ENCODE measurements around the gene IYD. TPM values are rescaled to one million over a fixed set of nuclear protein-coding genes. Genes with fewer than 3 reads are reported as not detected.
A peak's percentile ranks its signal among the peaks of the same experiment; 100 is the strongest.

Gene IYD
- polyA plus RNA-seq, 1 experiment = not detected

DNA sequence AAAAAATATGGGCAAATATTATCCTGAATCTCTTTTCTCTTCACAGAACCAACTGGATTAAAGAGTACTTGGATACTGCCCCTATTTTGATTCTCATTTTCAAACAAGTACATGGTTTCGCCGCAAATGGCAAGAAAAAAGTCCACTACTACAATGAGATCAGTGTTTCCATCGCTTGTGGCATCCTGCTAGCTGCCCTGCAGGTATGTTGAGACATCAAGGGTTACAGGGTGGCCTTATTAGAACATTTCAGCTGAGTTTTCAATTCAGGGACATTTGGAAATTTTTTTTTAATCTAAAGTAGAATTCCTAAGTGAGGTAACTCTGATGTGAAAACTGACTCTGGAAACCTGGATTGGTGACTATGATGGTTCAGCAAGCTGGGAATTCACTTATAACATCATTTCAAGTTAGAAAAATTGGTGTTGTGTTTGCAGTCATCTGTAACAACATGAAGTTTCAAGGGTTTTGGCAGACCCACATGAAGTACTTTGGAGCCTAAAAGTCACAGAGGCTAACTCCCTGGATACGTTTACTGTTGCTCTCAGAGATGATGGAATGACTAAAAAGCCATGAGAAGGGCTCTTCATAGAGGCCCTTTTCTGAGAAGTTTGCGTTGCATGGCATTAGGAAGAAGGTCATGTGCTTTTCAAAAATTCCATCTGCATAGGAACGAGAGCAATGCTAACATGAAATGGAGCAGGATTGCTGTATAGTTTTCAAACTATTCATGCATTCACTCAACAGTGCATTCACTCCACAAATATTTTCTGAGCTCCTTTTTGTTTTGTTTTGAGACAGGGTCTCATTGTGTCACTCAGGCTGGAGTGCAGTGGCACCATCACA is 25.5 kb downstream of the IYD start:
- H3K27ac ChIP-seq (ENCODE audit: low read depth, low read length) = no peak overlapping the region
- no peaks in the 10 kb centered on the region for H3K27me3 ChIP-seq (ENCODE audit: control insufficient read depth, insufficient read depth, low read length)
- ChIA-PET POLR2A (no interaction called here), CTCF (interaction anchor here (0.7 to 5.2 kb wide), 25 partner anchors 9 to 423 kb away, joined by 3 to 98 read pairs (median 5); no protein-coding TSS in a partner anchor)
- TF ChIP-seq, protein P1, sequence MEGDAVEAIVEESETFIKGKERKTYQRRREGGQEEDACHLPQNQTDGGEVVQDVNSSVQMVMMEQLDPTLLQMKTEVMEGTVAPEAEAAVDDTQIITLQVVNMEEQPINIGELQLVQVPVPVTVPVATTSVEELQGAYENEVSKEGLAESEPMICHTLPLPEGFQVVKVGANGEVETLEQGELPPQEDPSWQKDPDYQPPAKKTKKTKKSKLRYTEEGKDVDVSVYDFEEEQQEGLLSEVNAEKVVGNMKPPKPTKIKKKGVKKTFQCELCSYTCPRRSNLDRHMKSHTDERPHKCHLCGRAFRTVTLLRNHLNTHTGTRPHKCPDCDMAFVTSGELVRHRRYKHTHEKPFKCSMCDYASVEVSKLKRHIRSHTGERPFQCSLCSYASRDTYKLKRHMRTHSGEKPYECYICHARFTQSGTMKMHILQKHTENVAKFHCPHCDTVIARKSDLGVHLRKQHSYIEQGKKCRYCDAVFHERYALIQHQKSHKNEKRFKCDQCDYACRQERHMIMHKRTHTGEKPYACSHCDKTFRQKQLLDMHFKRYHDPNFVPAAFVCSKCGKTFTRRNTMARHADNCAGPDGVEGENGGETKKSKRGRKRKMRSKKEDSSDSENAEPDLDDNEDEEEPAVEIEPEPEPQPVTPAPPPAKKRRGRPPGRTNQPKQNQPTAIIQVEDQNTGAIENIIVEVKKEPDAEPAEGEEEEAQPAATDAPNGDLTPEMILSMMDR (IDR thresholded peaks at IDR 0.05; ENCODE audit: low read depth, low read length) = no peak
- no peak for DNase-seq (ENCODE audit: low read depth, low spot score)
- H3K4me3 ChIP-seq (ENCODE audit: low read depth, low read length) = no peak overlapping the region
- no peaks in the 10 kb centered on the region for H3K9me3 ChIP-seq (ENCODE audit: control insufficient read depth, insufficient read depth, low read length)

DNA sequence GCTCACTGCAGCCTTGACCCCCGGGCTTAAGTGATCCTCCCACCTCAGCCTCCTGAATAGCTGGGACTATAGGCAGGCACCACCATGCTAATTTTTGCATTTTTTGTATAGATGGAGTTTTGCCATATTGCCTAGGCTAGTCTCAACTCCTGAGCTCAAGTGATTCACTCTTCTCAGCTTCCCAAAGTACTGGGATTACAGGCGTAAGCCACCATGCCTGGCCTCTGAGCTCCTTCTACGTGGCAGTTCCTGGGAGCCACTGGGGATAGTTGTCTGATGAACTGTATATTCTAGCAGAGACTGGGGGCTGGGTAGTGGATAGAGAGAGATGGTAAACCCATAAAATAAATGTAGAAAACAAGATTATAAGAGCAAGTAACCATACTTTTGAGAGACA is 26.1 kb downstream of the IYD start:
- no peak for DNase-seq (ENCODE audit: low read depth, low spot score)
- CTCF ChIA-PET = interaction anchor here (0.7 to 5.2 kb wide), 33 partner anchors 9 to 1731 kb away, joined by 3 to 98 read pairs (median 4); no protein-coding TSS in a partner anchor
- TF ChIP-seq, protein P1 (IDR thresholded peaks at IDR 0.05; ENCODE audit: low read depth, low read length) = no peak
- no peaks in the 10 kb centered on the region for H3K9me3 ChIP-seq (ENCODE audit: control insufficient read depth, insufficient read depth, low read length)
- POLR2A ChIA-PET = no interaction called here
- H3K27me3 ChIP-seq (ENCODE audit: control insufficient read depth, insufficient read depth, low read length) = no peaks in the 10 kb centered on the region
- no peak overlapping the region for H3K27ac ChIP-seq (ENCODE audit: low read depth, low read length)
- no peak overlapping the region for H3K4me3 ChIP-seq (ENCODE audit: low read depth, low read length)

DNA sequence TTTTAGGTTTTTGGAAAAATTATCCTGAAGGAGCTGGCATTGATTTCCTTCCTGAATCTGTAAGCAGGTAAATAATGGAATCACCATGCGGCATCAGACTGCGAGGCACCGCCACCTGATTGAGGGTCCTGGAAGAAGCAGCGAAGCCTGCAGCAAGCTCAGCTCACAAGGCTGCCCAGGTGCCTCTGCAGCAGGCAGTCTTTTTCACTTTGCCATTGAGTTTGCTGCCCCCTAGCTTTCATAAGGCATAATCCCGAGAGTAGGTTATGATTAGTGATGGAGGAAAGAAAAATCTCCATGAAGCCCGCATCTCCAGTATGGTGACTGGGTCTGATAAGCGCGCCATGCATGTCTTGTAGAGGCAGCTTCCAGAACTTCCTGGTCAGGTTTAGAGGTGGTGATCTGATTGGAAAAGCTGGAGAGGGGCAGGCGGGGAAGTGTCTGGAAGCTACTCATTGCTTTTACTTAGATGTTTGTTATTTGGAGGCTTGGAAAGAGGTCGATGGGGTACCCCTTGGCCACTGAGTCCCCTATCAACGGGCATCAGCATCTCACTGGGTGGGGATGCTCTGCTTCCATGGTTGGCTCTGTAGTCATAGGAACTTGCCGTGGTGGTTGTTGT is 26.7 kb downstream of the IYD start:
- CTCF ChIA-PET = interaction anchor here (0.5 to 5.2 kb wide), 38 partner anchors 9 to 1730 kb away, joined by 3 to 98 read pairs (median 4); no protein-coding TSS in a partner anchor
- peak; percentile 6 for DNase-seq (ENCODE audit: low read depth, low spot score)
- no peak overlapping the region for H3K4me3 ChIP-seq (ENCODE audit: low read depth, low read length)
- no peak overlapping the region for H3K27ac ChIP-seq (ENCODE audit: low read depth, low read length)
- TF ChIP-seq, protein P1 (IDR thresholded peaks at IDR 0.05; ENCODE audit: low read depth, low read length) = peak; percentile 72
- no peaks in the 10 kb centered on the region for H3K27me3 ChIP-seq (ENCODE audit: control insufficient read depth, insufficient read depth, low read length)
- POLR2A ChIA-PET = no interaction called here
- no peaks in the 10 kb centered on the region for H3K9me3 ChIP-seq (ENCODE audit: control insufficient read depth, insufficient read depth, low read length)

DNA sequence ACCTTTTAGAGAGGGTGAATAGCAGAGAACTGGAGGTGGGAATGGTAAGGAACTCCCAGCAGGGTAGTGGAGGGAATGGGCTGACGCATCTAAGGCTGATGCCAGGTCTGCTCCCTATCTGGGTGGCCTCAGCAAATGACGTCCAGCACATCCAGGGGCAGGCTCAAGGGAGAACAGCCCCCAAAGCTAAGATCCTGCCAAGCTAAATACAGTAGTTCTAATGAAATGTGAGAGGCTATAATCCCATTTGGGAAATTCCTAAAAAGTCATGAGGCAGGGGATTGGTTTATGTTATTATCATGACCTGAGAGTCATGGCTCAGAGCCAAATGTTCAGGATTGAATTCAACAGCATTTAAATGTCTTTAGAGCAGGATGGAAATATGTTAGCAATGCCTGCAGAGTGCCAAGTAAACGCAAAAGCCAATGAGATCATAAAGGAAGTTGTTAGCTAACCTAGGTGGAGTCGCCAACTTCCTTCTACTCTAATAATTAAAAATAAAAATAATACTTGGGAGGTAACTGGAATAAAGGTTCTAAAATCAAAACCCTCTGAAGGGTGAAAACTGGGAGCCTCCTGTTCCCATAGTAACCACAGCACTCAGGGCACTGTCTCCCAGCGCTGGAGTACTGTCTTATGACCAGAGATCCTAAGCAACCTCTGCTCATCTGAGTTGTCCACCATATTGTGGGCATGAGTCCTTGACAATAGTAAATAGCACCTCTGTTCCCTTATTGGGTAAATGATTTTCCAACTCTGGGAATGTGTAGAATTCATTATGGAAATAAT is 34.8 kb downstream of the IYD start:
- Histone ChIP-seq H3K4me3 (ENCODE audit: low read depth, low read length) (no peak overlapping the region), H3K27ac (ENCODE audit: low read depth, low read length) (no peak overlapping the region), H3K27me3 (ENCODE audit: control insufficient read depth, insufficient read depth, low read length) (no peaks in the 10 kb centered on the region), H3K9me3 (ENCODE audit: control insufficient read depth, insufficient read depth, low read length) (no peaks in the 10 kb centered on the region)
- no peak for DNase-seq (ENCODE audit: low read depth, low spot score)
- CTCF ChIA-PET = interaction anchor here (2.5 to 2.8 kb wide), 2 partner anchors 8 to 15 kb away, joined by 8 to 12 read pairs; no protein-coding TSS in a partner anchor
- TF ChIP-seq, protein P1 (IDR thresholded peaks at IDR 0.05; ENCODE audit: low read depth, low read length) = no peak
- POLR2A ChIA-PET = no interaction called here

Measured in AG04450 (cell line).